CD4-positive, alpha-beta T cell treated with Interleukin-6 at 100 ng/mL for 8 hours (primary cell): ENCODE results near the gene SND1.
A peak's percentile ranks its signal among the peaks of the same experiment; 100 is the strongest.

Source experiments
- DNase-seq: peaks from one replicate; pipeline ENCODE4 v3.0.0-alpha.2; 2020; ENCODE audit warnings: mixed read lengths, low spot score

Gene SND1

DNA sequence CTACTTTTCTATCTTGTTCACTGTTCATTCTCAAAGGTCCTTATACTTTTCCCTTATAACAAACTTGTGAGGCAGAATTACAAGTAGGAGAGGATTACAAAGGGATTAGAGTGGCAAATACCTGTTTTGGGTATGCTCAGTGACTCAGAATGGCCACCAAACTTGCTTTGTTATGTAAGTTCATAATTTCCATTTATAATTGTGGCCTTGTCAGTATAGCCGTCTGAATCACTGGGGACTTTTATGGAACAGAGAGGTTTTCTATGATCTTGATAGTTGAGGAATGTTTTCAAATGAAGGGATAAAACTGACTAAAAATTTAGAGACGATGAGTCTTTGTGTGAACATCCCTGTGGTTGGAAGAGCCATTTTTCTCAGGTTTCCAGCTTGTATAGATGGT is 116.2 kb downstream of the SND1 start:
- DNase-seq: no peak

DNA sequence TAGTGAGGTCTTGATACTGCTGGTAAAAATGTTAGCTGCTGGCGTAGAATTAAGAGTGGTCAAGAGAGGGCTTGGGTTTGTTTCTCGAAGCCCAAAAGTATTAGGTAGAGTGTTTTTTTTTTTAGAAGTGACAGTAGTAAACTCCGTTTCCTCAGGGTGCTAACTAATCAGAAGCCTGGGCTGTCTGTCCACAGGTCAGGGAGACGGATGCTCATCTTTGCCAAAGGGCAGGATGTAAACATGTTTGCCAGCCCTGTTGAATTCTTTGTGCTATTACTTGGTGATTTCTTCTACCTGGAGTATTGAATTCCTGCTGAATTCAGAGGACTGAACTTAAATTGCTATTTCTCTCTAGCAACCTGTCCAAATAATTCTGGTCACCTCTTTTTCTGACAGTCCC is 117.1 kb downstream of the SND1 start:
- no peak for DNase-seq

DNA sequence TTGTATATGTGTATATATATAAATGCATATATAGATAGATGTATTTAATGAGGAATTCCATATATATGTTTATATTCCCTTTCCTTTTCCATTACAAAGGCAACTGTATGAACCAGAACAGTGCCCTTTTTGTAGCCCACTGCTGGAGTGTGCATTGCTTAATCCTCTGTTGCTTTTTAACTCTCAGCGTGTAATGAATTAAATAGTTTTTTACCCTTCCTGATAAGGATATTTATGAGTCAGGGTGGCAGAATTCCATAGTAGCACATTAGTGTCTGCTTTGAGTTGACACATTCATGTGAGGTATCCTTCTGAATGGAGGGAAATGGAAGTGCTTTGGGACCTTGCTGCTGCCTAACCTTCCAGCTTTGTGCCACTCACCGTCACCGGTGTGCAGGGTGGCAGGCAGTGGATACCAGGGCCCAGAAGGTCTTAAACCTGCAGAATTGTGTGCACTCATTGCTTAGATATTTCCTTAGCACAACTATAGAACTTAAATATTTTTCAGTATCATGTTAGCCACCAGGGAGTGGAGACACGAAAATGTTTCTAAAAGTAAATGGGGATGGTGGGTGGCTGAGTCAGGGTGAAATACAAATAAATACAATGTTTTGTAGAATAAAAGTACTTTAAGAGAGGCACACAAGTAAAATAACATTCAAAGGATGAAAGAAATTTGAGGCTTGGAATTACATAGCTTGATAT is 117.9 kb downstream of the SND1 start:
- no peak for DNase-seq

DNA sequence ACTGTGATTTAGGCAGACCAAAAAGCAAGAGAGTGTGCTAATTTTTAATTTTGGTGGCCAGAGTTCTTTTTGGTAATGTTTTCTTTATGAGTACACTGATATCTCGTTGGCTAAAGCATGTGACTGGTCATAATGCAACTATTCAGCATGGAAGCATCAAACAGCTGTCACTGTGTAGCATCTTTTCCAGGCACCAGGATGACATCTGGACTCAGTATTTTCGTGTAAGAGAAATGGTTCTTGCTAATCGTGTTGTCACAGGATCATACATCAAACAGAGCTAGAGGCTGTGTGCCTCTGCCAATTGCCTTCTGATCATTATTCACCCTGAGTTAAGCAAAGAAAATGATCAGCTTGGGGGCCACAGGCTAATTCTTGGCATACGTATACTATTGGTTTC is 118.9 kb downstream of the SND1 start:
- no peak for DNase-seq

DNA sequence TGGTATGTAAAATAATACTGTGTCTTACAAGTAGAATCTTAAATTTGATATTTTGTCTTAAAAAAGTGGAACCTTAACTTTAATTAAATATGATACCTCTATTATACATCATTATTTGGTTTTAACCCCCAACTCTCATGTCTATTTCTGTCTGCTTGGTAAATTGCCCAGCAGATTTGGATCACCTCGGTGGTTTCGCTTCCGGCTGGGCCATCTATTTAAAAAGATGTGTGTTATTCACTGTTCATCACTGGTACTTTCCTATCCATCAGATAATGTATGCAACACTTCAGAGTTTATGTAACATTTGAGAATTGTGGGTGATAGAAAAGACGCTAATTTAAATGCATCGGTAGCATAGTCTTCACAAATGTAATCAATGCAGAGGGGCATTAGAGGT is 119.7 kb downstream of the SND1 start:
- DNase-seq: no peak

DNA sequence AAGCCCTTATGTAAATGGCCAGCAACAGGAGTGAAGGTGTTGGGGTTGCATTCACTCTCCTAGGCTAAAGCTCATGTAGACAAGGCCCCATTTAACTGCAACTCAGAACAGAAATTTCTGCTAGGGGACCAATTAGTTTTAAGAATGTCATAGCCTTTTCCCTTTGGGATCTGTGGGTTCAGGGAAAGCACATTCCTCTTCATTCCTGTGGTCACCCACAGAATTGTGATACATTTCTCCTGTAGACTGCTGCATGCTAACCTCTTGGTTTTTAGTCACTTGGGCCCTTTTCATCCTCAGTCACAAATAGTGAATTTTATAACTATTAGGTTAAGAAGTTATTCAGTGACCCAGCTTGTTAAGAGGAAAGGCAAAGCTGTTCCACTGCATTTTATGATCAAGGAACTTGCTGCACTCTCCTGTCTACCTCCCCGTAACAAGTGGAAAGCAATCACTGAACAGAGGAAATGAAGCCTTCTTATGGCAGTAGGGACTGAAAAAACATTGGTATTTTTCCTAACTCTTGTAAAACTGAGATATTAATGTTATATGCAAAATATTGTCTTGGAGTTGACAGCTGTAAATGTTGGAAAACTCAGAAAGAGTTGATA is 124.9 kb downstream of the SND1 start:
- no peak for DNase-seq

DNA sequence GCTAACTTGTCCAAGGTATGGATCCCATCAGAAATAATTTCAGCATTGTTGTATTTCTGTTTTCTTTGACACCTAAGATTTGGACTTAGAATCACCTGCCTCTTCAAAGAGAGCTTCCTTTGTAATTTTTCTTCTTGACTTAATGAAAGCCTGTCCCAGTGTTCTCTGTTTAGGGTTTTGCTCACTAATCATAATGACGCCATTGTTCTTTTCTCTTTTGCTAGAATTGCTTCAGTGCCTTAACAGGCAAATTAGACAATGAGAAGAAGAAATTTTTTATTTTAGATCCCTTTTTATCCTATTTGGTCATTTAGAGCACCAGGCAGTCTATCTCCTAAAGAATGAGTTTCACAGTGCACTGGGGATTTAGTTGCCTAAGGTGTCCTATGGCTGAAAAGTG is 128.5 kb downstream of the SND1 start:
- no peak for DNase-seq

DNA sequence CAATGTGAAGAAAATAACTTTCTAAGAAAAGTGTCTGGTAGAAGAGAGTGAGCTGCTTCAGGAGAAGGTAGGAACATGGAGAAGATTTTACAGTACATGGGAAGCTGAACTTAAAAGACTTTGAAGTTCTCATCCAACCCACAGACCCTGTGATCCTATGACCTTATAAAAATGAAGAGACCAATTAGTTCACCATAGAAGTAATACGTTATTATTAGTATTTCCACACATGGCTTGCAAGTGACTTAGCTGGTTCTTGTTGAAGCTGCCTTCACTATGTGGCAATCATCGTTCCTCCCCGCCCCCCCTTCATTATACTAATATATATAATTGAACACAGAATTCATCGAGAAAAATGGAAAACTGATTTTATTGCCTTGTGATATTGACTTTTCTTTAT is 129.1 kb downstream of the SND1 start:
- DNase-seq: no peak

DNA sequence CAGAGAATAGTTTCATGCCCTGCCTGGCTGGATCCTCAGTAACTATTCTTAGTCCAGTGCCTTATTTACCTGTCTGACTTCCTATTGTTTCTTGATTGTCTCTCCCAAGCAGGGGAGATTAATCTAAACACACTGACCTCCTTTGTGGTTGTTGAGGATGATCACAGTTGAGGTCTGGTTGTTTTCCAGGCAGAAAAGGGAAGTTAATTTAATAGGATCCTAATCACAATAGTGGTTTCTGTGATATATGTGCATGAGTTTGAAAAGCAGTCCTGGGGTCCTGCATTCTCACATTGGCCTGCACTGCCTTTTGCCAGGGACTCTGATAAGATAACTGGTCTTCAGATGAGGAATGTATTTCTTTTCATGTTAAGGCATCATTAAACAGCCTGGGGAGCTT is 130.1 kb downstream of the SND1 start:
- DNase-seq: no peak

DNA sequence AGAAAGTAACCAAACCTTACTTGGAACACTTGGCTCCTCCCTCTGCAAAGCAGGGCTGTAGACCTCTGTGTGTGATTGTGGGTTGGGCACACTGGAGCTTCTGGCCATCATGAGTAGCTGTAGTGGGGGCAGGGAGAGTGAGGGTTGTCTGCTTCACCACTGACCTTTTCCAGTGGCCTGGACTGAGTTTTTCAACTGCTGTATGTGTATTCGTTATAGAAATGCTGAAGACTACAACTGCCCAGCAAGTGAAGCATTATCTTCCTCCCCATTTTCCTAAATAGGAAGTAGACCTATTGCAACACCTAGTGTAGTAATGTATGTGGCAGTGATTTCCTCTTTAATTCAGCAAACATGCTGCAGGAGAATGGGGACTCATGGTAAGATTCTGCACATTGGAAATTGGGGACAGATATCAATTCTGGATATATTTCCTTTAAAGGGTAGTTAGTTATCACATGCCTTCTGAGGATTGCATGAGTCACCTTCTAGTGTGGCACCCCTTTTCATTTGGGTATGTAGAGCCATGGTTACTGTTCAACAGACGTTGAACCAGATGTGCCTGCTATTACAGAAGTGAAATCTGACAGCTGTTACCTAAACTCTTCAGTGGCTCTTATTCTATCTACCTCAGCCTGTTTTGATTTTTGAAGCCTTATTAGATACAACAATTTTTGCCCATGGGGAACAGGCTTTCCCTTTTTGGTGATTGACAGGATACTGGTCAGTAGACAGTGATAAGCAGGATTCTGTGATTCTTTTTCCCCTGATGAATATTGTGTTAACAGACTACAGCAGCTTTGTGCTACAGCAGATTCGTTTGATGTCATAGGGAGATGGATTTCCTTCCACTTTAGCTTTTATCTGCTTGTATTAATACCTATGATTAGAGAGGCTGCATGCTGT is 130.9 kb downstream of the SND1 start:
- no peak for DNase-seq

DNA sequence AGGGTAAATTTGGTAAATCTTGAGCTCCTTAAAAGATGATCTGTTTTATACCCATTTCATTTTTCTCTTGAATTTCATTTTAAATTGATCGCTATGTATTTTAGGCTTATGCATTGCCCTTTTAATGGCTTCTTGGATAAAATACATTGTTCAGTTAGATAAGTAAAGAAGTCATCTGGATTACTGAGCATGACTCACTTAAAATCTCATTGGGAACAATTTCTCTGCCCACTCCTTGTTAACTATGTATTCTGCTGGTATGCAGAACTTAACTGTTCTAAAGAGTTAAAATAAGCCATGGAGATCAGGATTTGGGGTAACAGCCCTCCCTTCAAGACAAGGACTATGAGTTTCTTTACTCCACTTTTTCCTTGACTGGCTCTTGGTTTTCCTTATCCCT is 134.2 kb downstream of the SND1 start:
- no peak for DNase-seq

DNA sequence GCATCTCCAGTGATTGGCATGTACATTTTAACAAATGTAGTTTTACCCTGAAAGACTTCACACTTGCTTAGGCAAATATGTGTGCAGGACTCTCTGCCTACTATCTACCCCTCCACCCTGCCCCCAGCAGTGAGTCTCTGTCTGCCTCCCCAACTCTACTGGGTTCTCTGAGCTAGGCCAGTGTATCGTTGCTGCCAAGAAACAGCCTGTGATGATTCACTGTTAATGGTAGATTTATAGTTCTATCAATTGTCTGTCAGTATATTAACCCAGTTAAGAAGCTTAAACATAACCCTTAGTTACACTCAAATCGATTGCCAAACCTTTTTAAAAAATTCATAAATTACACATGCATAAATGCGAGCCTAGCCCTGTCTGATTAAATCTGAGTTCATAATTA is 137.0 kb downstream of the SND1 start:
- no peak for DNase-seq

DNA sequence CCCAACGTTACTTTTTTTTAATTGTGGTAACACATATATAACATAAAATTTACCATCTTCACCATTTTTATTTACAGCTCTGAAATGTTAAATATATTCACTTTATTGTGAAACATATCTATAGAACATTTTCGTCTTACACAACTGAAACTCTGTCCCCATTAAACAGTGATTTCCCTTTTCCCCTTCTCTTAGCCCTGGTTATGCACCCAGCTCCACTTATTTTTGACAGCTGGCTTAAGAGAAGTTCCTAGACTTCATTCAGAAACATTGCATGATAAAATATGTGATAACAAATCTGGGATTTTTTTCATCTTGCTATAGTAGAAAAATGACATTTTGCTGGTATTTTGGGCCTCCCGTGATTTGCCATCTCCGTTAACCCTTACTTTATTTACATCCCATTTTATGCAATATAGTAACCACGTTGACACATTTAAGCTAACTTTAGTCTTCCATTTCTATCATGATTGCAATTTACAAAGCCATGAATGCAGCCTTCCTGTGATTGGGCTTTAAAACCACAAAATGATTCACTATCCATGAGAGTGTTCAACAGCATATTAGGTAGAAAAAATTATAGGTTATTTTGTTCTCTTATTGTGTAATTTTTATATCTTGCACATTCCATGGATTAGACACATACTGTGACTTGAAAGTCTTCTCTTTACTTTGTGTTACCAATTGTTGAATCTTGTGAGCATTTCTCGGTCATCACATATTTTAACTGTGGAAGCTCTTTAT is 139.6 kb downstream of the SND1 start:
- DNase-seq: no peak

DNA sequence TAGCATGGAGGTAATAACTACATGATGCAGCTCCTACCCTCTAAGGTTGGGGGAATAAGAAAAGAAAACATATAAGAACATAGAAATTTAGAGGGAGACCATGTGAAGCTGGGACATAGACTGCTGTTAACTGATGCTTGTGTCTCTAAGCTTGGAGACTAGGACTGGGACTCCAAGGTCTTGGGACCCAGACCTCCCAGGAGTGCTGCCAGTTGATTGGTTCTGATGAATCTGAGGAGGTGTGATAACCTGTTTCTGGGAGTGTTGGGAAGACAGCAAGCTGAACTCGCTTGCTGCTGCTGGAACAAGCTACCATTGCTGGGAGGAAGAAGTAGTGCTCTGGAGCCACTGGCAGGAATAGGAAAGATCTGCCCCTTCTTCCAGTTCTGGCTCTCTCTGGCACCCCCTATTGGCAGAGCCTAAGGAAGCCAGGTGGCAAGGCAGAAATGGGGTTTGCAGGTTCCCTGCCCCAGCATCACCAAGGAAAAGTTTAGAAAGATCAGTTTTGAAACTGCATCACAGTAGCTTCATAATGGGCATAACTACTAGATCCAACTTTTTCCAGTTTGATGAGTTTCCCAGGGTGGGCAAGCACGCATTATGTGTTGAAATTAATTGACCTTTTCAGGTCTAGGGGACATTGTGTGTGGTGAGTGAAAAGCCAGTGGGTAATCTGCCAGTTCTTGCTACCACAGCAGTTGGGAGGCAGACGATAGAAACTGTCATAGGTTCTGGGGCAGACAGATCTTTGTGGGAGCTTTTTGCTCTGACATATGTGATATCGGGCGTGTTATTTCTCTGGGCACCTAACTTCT is 140.7 kb downstream of the SND1 start:
- DNase-seq: peak; percentile 8

DNA sequence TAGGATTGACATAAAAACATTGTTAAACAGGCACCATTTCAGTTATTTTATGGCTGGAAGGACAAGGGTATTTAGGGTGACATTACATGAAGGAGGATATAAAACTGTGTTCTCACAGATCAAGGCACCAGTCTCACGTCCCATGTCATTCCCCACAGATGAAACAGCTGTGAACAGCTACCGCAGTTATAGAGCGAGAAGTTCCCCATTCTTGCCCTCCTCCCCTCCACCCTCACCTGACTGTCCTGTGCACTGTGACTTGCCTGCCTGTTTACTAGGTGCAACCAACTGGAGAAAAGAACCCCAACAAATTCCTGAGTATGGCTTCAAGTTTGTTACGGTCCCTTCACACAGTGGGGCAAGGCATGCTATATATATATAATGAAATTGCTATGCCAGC is 141.6 kb downstream of the SND1 start:
- no peak for DNase-seq

DNA sequence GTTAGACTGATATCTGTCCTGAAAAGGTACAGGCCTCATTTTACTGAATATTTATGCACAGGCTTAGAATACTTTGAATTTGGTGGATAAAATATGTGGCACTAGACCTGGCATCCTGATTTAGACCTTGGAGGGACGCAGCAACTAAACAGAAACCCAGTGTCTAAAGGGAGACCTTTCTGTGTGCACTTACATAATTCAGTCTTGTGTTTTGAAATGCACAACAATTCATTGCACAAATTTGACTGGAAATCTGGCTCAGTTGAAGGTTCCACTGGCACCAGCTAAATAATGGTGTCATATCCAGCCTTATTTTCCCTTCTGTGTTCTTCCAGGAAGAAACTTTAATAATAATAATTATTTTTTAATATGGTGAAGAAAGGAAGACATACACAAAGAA is 142.1 kb downstream of the SND1 start:
- no peak for DNase-seq

DNA sequence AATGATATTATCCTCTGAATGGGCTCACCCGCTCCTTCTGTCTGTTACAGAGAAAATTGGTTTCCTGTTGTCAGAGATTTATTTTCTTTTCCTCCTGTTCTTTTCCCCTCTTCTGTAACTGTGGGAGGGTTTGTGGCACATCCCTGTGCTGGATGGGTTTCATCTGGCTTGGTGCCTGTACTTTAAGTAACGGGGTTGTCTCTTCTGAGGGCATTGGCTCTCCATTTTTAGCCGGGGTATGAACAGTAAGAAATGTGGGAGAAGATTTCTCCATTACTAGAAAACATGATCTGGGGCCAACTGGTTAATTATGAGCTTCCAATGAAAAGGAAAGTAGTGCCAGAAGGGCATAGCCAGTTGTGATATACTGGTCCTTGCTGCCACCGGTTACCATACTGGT is 142.6 kb downstream of the SND1 start:
- DNase-seq: no peak

DNA sequence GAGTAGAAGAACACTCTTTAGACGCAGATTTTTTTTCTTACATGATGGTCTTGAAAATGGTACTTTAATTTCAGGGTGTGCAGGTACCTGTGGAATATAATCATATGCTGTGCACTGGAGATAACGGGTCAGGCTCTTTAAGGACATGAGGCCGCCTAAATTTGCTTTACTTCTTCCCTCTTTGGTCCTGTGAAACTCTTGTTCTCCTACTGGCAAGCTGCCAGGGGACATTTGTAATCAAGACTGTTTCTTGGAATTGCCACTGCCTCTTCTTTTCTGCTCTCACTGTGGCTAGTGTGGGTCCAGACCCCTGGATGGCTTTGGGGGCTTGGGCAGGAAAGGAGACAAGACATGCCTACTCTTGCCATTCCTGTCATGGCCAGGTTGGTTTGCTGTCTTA is 146.0 kb downstream of the SND1 start:
- no peak for DNase-seq

DNA sequence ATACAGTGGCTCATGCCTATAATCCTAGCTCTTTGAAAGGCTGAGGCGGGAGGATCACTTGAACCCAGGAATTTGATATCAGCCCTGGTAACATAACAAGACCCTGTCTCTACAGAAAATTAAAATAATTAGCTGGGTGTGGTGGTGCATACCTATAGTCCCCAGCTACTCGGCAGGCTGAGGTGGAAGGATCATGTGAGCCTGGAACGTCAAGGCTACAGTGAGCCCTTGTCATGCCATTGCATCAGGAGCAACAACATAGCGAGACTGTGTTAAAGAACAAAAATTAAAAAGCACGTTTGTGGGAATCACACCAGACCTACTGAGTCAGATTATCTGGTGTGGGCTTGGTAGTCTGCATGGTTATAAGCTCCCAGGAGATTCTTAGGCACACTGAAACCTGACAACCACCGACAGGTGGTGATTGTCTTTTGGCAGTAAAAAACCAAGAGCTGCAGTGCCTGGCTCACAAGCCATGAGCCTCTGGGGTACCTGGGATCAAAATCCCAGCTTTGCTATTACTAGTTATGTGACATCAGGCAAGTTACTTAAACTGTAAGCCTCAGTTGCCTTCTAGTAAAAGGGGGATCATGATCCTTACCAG is 146.9 kb downstream of the SND1 start:
- DNase-seq: no peak

DNA sequence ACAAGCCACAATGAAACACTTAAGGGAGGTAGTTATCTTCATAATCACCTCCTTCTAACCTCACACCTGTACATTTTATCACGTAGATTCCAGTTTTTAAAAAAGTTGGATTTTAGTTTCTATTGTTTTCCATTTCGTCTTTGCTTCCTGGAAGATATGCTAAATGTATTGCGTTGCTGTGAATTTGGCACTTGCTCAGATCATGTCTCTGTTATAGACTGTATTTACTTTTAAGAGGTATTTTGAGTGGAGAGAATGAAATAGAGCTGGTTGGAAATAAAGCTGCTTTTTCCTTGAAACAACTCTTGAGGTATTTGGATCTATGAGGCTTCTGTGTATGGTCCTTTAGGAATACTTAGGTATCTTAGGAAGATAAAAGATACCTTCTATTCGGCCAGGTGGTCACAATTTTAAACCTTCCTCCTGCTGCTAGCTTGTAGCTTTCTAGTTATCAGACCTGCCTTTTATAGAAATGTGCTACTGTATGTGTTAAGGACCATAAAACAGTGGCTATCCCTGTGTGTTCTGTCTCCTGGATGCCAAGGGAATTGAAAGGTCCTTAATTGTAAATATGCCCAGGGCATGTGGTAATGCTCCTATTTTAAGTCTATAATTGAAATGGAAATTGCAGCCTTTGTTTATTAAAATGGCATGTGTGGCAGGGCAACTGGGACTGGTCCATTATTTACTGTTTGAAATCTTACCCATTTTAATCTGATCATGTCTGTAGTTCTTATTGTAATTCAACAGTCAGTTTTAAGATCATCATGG is 147.7 kb downstream of the SND1 start:
- DNase-seq: no peak
